ENCODE measurements around the gene TBC1D16. TPM values are rescaled to one million over a fixed set of nuclear protein-coding genes. Genes with fewer than 3 reads are reported as not detected.
A peak's percentile ranks its signal among the peaks of the same experiment; 100 is the strongest.

Gene TBC1D16
- total and polyA plus RNA-seq, 8 donors: 4.9 to 31.4 (median 19.7) TPM

DNA sequence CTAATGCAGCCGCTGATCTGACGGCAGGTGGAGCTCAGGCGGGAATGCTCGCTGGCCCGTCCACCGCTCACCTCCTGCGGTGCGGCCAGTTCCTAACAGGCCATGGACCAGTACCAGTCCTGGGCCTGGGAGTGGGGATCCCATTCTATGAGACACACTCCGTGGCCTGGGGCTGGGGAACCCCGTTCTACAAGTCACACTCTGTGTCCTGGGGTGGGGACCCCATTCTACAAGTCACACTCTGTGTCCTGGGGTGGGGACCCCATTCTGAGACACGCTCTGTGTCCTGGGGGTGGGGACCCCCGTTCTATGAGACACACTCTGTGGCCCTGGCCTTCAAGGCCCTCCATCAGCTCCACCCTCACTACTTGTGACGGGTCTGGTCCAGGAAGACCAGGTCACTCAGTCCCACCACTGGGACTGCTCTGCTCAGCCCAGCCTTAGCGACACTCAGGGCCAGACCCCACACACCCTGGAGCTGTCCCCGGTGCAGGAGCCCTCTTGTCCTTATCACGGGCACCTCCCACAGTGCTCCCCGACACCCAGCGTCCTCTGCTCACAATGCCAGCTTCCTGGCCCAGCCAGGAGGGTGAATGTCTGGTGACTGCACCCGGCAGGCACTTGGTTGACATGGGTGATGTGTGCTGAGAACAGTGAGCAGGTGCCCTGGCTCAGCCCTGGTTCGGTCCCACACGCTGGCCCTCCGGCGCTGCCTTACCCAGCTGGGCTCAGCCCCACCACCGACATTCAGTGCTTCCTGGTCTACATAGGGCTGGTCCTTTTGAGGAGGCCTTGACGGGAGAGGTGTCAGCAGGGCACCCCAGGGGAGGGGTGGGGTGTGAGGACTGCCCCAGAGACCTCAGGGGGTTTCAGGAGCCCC, 89.1 kb downstream of the TBC1D16 start:
- no peak for ATAC-seq
- intact Hi-C loops (cut with DNase I): no loop called here
- Histone ChIP-seq H3K4me1 (peaks cover 10 to 17% (median 15%) of the 10 kb centered on the region in 3 donors), H3K4me3 (no peak overlapping the region), H3K36me3 (peaks cover 0 to 24% (median 0%) of the 10 kb centered on the region in 3 donors), H3K27ac (no peak overlapping the region), H3K9me3 (no peaks in the 10 kb centered on the region), H3K27me3 (no peaks in the 10 kb centered on the region)
- WGBS, 2 donors: 94 to 95% methylated on average over 24 to 25 of the region's 25 CpGs
- DNase-seq: peak in 5 of 6 donors; percentile 12 to 50 (median 25)
- no peak for FAIRE-seq
- TF ChIP-seq, protein P1, sequence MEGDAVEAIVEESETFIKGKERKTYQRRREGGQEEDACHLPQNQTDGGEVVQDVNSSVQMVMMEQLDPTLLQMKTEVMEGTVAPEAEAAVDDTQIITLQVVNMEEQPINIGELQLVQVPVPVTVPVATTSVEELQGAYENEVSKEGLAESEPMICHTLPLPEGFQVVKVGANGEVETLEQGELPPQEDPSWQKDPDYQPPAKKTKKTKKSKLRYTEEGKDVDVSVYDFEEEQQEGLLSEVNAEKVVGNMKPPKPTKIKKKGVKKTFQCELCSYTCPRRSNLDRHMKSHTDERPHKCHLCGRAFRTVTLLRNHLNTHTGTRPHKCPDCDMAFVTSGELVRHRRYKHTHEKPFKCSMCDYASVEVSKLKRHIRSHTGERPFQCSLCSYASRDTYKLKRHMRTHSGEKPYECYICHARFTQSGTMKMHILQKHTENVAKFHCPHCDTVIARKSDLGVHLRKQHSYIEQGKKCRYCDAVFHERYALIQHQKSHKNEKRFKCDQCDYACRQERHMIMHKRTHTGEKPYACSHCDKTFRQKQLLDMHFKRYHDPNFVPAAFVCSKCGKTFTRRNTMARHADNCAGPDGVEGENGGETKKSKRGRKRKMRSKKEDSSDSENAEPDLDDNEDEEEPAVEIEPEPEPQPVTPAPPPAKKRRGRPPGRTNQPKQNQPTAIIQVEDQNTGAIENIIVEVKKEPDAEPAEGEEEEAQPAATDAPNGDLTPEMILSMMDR (IDR thresholded peaks at IDR 0.05): no peak

DNA sequence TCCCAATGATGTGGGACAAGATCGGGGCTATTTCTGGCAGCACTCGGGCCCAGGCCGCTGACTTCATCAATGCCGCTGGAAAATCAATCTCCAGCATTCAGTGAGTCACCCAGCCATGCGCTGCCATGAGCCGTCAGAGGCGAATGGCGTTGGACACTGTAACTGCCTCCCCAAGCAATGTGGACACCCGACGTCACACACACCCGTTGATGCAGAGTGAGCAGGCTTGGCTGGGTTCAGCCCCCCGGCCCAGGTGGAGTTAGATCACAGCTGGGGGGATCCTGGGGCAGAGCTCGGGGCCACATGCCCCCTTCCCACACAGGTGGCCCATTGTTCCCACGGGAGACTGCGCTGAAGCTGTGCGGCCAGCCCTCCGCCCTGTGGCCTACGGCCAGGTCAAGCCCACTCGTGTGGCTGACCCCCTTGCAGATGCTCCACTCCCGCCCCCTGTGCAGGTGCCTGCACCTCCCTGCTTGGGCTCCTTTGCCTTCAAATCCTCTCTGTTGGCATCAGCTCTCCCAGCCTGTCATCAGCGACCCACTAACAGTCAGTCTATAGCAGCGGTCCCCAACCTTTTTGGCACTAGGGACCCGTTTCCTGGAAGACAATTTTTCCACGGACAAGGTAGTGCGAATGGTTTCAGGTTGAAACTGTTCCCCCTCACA, 89.9 kb downstream of the TBC1D16 start:
- Histone ChIP-seq H3K27ac (no peak overlapping the region), H3K36me3 (peaks cover 0 to 24% (median 0%) of the 10 kb centered on the region in 3 donors), H3K4me3 (no peak overlapping the region), H3K27me3 (no peaks in the 10 kb centered on the region), H3K9me3 (no peaks in the 10 kb centered on the region), H3K4me1 (peaks cover under 1 to 8% (median 7%) of the 10 kb centered on the region in 3 donors)
- DNase-seq (peak in 4 of 6 donors; percentile 9 to 62 (median 30)), FAIRE-seq (no peak), ATAC-seq (no peak)
- TF ChIP-seq, protein P1 (IDR thresholded peaks at IDR 0.05): no peak
- intact Hi-C loops (cut with DNase I): no loop called here
- 90 to 94% methylated on average over 25 of the region's 25 CpGs for WGBS, 2 donors

DNA sequence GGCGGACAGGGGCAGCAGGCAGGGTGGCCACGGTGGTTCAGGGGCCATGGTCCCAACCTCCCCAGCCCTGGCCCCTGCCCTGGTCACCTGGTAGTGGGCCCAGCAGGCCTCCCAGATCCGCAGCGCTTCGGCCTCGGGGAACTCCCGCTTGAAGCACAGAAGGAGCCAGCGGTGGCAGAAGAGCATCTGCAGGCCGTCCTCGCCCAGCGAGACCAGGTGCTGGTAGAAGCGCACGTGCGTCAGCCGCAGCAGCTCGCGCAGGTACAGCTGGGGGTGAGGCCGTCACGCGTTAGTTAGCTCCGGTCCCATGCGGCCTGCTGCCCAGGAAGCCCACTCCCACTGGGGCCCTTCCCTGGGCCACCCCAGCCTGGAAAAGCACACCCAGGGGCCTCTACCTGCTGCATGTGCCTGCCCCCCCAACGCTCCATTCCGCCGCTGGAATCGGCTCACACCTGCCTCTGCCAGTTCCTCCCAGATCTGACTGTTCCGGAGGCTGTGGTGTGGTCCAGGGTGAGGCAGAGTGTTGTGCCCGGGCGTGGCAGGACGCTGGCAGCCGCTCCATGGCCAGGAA, 90.8 kb downstream of the TBC1D16 start:
- FAIRE-seq: no peak
- Histone ChIP-seq H3K36me3 (peaks cover 0 to 32% (median 0%) of the 10 kb centered on the region in 3 donors), H3K4me3 (no peak overlapping the region), H3K4me1 (no peaks in the 10 kb centered on the region), H3K9me3 (no peaks in the 10 kb centered on the region), H3K27ac (no peak overlapping the region), H3K27me3 (no peaks in the 10 kb centered on the region)
- TF ChIP-seq, protein P1 (IDR thresholded peaks at IDR 0.05): no peak
- intact Hi-C loops (cut with DNase I): no loop called here
- no peak for ATAC-seq
- WGBS, 2 donors: 97% methylated on average over 31 of the region's 31 CpGs
- peak in 3 of 6 donors; percentile 17 to 62 (median 53) for DNase-seq

DNA sequence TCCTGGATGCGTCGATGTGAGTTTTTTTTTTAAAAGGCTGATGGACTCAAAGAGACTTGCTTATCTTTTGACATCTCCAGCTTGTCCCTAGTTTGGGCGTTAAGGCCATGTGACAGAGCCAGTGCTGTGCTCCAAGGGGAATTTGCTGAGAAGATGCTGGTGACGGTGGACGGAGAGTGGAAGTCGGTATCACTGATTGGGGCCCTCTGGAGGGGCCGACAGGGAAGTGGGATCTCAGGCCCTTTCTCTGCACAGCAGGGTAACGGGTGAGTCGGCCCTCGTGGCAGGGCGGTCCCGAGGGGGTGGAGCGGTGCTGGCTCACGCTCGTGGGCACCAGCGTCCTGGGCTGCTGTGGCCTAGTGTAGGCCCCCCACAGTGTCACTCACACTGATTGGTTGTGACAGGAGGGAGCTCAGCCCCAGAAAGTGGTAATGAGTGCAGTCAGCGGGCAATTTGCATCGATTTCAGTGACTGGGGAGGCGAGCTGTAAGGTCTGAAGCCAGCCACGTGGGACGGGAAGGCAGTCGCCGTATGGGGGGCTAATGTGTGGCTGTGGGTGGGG, 91.3 kb downstream of the TBC1D16 start:
- H3K4me3 ChIP-seq: no peak overlapping the region
- peaks cover 0 to 30% (median 0%) of the 10 kb centered on the region in 3 donors for H3K36me3 ChIP-seq
- H3K9me3 ChIP-seq: no peaks in the 10 kb centered on the region
- no peaks in the 10 kb centered on the region for H3K27me3 ChIP-seq
- no peaks in the 10 kb centered on the region for H3K4me1 ChIP-seq
- TF ChIP-seq, protein P1 (IDR thresholded peaks at IDR 0.05): no peak
- WGBS, 2 donors: 94 to 96% methylated on average over 22 to 23 of the region's 23 CpGs
- ATAC-seq (no peak), DNase-seq (peak in 2 of 6 donors; percentile 19 to 47), FAIRE-seq (no peak)
- intact Hi-C loops (cut with DNase I): no loop called here
- H3K27ac ChIP-seq: no peak overlapping the region

Measured in pancreas (tissue), 10 donors.